HuH-7.5 (cell line): ENCODE data around the gene SLC22A5.
"Not testable (repeated sequence)": the region's sequence is repeated elsewhere in the genome, so short reads cannot be mapped to it uniquely, and the experiment has no call there.

ENCODE experiments used
- DNase-seq: peaks from one replicate; pipeline ENCODE4 v3.0.0; 2011; ENCODE audit warnings: low spot score

SLC22A5 gene

GRCh38 chr5:132388244-132389050 is 18.9 kb downstream of the SLC22A5 start:
- no peak for DNase-seq

GRCh38 chr5:132389051-132389331 is 19.5 kb downstream of the SLC22A5 start:
- DNase-seq: no peak

GRCh38 chr5:132389585-132390286 is 20.2 kb downstream of the SLC22A5 start:
- DNase-seq: no peak

GRCh38 chr5:132391247-132391646 is 21.7 kb downstream of the SLC22A5 start:
- no peak for DNase-seq

GRCh38 chr5:132391870-132392269 is 22.4 kb downstream of the SLC22A5 start:
- no peak for DNase-seq

- no peak for DNase-seq
Measured at GRCh38 chr5:132392411-132392810, 22.9 kb downstream of the SLC22A5 start.

- DNase-seq: no peak
Measured at GRCh38 chr5:132392978-132393825, 23.7 kb downstream of the SLC22A5 start.

- no peak for DNase-seq
Measured at GRCh38 chr5:132394667-132395259, 25.3 kb downstream of the SLC22A5 start.

- no peak for DNase-seq
Measured at GRCh38 chr5:132396589-132397031, 27.1 kb downstream of the SLC22A5 start.

- no peak for DNase-seq
Measured at GRCh38 chr5:132397224-132397623, 27.7 kb downstream of the SLC22A5 start.

- not testable (repeated sequence) for DNase-seq
Measured at GRCh38 chr5:132397936-132398675, 28.6 kb downstream of the SLC22A5 start.

- DNase-seq: not testable (repeated sequence)
Measured at GRCh38 chr5:132404041-132404440, 34.5 kb downstream of the SLC22A5 start.

GRCh38 chr5:132405646-132406045 is 36.1 kb downstream of the SLC22A5 start:
- DNase-seq: no peak

- no peak for DNase-seq
Measured at GRCh38 chr5:132406144-132406783, 36.8 kb downstream of the SLC22A5 start.

GRCh38 chr5:132407970-132408369 is 38.5 kb downstream of the SLC22A5 start:
- no peak for DNase-seq

- DNase-seq: no peak
Measured at GRCh38 chr5:132408456-132408855, 38.9 kb downstream of the SLC22A5 start.

- no peak for DNase-seq
Measured at GRCh38 chr5:132408965-132409364, 39.5 kb downstream of the SLC22A5 start.

- peak; percentile 78 for DNase-seq
Measured at GRCh38 chr5:132410451-132411303, 41.2 kb downstream of the SLC22A5 start.

GRCh38 chr5:132411304-132412013 is 41.9 kb downstream of the SLC22A5 start:
- DNase-seq: no peak
